MM.1S (cell line): ENCODE measurements around the gene IHH.

ENCODE experiments used
- DNase-seq: peaks from one replicate; pipeline ENCODE4 v3.0.0-alpha.2; 2015
- H2AFZ ChIP-seq: fragments of 300-600 bp; sonication (generic); 2 replicates; pipeline ENCODE4 v1.6.0; 2016; ENCODE audit warnings: antibody characterized with exemption, low read length
- H3F3A ChIP-seq: fragments of 300-600 bp; sonication (generic); 2 replicates; pipeline ENCODE4 v1.6.1; 2016; ENCODE audit warnings: mild to moderate bottlenecking, antibody characterized with exemption, low read length, moderate library complexity, mixed read lengths; ENCODE audit not compliant: insufficient read depth
- H3K27ac ChIP-seq: fragments of 300-600 bp; sonication (generic); 2 replicates; pipeline ENCODE4 v1.5.1; 2016; ENCODE audit warnings: mild to moderate bottlenecking, low read length
- H3K27me3 ChIP-seq: fragments of 300-600 bp; sonication (generic); replicated peaks from 2 replicates; pipeline ENCODE4 v1.6.0; 2016; ENCODE audit warnings: low read length; ENCODE audit not compliant: insufficient read depth
- H3K36me3 ChIP-seq: fragments of 300-600 bp; sonication (generic); replicated peaks from 2 replicates; pipeline ENCODE4 v1.6.1; 2016; ENCODE audit warnings: mild to moderate bottlenecking, low read length, mixed read lengths; ENCODE audit not compliant: insufficient read depth
- H3K4me1 ChIP-seq: fragments of 300-600 bp; sonication (generic); 2 replicates; pipeline ENCODE4 v1.6.1; 2016; ENCODE audit warnings: low read length, mixed read lengths
- H3K4me2 ChIP-seq: fragments of 300-600 bp; sonication (generic); 2 replicates; pipeline ENCODE4 v1.6.0; 2016; ENCODE audit warnings: low read depth, low read length
- H3K4me3 ChIP-seq: fragments of 300-600 bp; sonication (generic); 2 replicates; pipeline ENCODE4 v1.5.1; 2016; ENCODE audit warnings: low read length, mixed read lengths
- H3K79me2 ChIP-seq: fragments of 300-600 bp; sonication (generic); 2 replicates; pipeline ENCODE4 v1.6.1; 2016; ENCODE audit warnings: mixed run types, low read length, mixed read lengths
- H3K9ac ChIP-seq: fragments of 300-600 bp; sonication (generic); 2 replicates; pipeline ENCODE4 v1.6.1; 2016; ENCODE audit warnings: low read length, mixed read lengths
- H3K9me2 ChIP-seq: fragments of 300-600 bp; sonication (generic); replicated peaks from 2 replicates; pipeline ENCODE4 v1.6.1; 2016; ENCODE audit warnings: mild to moderate bottlenecking, low read length, mixed read lengths; ENCODE audit not compliant: insufficient read depth
- H3K9me3 ChIP-seq: fragments of 300-600 bp; sonication (generic); replicated peaks from 2 replicates; pipeline ENCODE4 v1.6.1; 2016; ENCODE audit warnings: mild to moderate bottlenecking, low read length, mixed read lengths; ENCODE audit not compliant: insufficient read depth
- H4K20me1 ChIP-seq: fragments of 300-600 bp; sonication (generic); 2 replicates; pipeline ENCODE4 v1.6.1; 2016; ENCODE audit warnings: mild to moderate bottlenecking, low read length, moderate library complexity, mixed read lengths; ENCODE audit not compliant: insufficient read depth
- CTCF ChIP-seq: fragments of 300-600 bp; sonication (generic); IDR thresholded peaks from 2 replicates; pipeline ENCODE4 v1.5.1; 2016; ENCODE audit warnings: antibody characterized with exemption, low read length, mixed read lengths
- EZH2 ChIP-seq: fragments of 300-600 bp; sonication (generic); optimal IDR thresholded peaks from 2 replicates; pipeline ENCODE3; 2017; ENCODE audit warnings: low read depth, mild to moderate bottlenecking, antibody characterized with exemption, low read length, mixed read lengths
- EZH2phosphoT487 ChIP-seq: fragments of 300-600 bp; sonication (generic); IDR thresholded peaks from 2 replicates; pipeline ENCODE4 v1.6.1; 2018; ENCODE audit warnings: antibody characterized with exemption, low read length

The IHH gene

GRCh38 chr2:219060821-219061791, at the start of gene IHH:
Gene IHH (minus strand): TSS chr2:219060921. CDS start chr2:219060467, 454 bp downstream.
- no peak within 1 kb of the TSS for H3K4me2 ChIP-seq
- DNase-seq: no peak
- no peak within 1 kb of the TSS for H3K27ac ChIP-seq
- TF ChIP-seq CTCF (no peak), EZH2 (no peak), EZH2phosphoT487 (no peak)
- no peak within 1 kb of the TSS for H2AFZ ChIP-seq
- H3K9me3 ChIP-seq: no peaks in the 10 kb centered on the region
- H3K79me2 ChIP-seq: no peaks in the 10 kb centered on the region
- H3K9me2 ChIP-seq: no peaks in the 10 kb centered on the region
- no peaks in the 10 kb centered on the region for H4K20me1 ChIP-seq
- H3K4me3 ChIP-seq: no peak within 1 kb of the TSS
- no peaks in the 10 kb centered on the region for H3F3A ChIP-seq
- peaks cover 53% of the 10 kb centered on the region for H3K27me3 ChIP-seq
- H3K9ac ChIP-seq: no peak within 1 kb of the TSS
- no peaks in the 10 kb centered on the region for H3K36me3 ChIP-seq
- no peaks in the 10 kb centered on the region for H3K4me1 ChIP-seq

- no peaks in the 10 kb centered on the region for H3K9me2 ChIP-seq
- no peaks in the 10 kb centered on the region for H3K27me3 ChIP-seq
- H4K20me1 ChIP-seq: no peaks in the 10 kb centered on the region
- H2AFZ ChIP-seq: no peak overlapping the region
- no peak overlapping the region for H3K4me3 ChIP-seq
- no peaks in the 10 kb centered on the region for H3K79me2 ChIP-seq
- no peaks in the 10 kb centered on the region for H3F3A ChIP-seq
- no peak for TF ChIP-seq EZH2
- TF ChIP-seq CTCF: no peak
- TF ChIP-seq EZH2phosphoT487: no peak
- H3K27ac ChIP-seq: no peak overlapping the region
- DNase-seq: no peak
- H3K4me2 ChIP-seq: no peak overlapping the region
- no peak overlapping the region for H3K9ac ChIP-seq
- H3K4me1 ChIP-seq: no peaks in the 10 kb centered on the region
- no peaks in the 10 kb centered on the region for H3K36me3 ChIP-seq
- H3K9me3 ChIP-seq: no peaks in the 10 kb centered on the region
These were observed 48.8 kb upstream of the IHH start for GRCh38 chr2:219109471-219109870.

GRCh38 chr2:219107758-219108157, 47.0 kb upstream of the IHH start:
- no peaks in the 10 kb centered on the region for H3F3A ChIP-seq
- no peaks in the 10 kb centered on the region for H3K36me3 ChIP-seq
- H3K4me3 ChIP-seq: no peak overlapping the region
- no peak overlapping the region for H3K9ac ChIP-seq
- no peaks in the 10 kb centered on the region for H3K27me3 ChIP-seq
- no peaks in the 10 kb centered on the region for H4K20me1 ChIP-seq
- H2AFZ ChIP-seq: no peak overlapping the region
- TF ChIP-seq EZH2: no peak
- no peak for TF ChIP-seq CTCF
- no peak for TF ChIP-seq EZH2phosphoT487
- H3K4me2 ChIP-seq: no peak overlapping the region
- H3K9me3 ChIP-seq: no peaks in the 10 kb centered on the region
- no peaks in the 10 kb centered on the region for H3K9me2 ChIP-seq
- no peak for DNase-seq
- H3K79me2 ChIP-seq: no peaks in the 10 kb centered on the region
- no peak overlapping the region for H3K27ac ChIP-seq
- no peaks in the 10 kb centered on the region for H3K4me1 ChIP-seq
